HG02981 (cell line): ENCODE data around the gene FNDC3B.

ENCODE experiments used
- ATAC-seq: cut with Tn5 transposase; IDR thresholded peaks from one replicate; pipeline ENCODE4 v1.9.1; 2021; ENCODE audit warnings: mild to moderate bottlenecking, moderate library complexity; ENCODE audit not compliant: unreplicated experiment

Gene FNDC3B

GRCh38 chr3:172071780-172072330 lies 32.5 kb downstream of the FNDC3B start:
- no peak for ATAC-seq

DNA sequence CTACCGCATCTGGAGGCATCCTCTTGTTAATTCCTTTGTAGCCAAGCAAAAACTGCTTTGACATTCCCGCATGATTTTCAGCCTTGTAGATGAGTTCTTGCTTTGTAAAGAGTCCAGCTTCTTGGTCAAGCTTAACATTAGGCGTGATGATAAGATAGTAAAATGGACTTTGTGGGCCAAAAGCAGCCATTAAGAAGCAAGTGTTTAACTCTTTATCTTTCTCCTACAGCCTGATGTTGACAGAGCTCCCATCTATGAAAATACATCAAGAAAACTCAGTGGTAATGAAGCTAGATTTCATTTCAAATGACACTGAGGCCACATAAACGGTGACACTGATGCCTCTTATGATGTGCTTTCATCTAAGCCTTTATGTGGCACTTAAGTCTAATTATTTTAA lies 33.2 kb downstream of the FNDC3B start:
- ATAC-seq: no peak

DNA sequence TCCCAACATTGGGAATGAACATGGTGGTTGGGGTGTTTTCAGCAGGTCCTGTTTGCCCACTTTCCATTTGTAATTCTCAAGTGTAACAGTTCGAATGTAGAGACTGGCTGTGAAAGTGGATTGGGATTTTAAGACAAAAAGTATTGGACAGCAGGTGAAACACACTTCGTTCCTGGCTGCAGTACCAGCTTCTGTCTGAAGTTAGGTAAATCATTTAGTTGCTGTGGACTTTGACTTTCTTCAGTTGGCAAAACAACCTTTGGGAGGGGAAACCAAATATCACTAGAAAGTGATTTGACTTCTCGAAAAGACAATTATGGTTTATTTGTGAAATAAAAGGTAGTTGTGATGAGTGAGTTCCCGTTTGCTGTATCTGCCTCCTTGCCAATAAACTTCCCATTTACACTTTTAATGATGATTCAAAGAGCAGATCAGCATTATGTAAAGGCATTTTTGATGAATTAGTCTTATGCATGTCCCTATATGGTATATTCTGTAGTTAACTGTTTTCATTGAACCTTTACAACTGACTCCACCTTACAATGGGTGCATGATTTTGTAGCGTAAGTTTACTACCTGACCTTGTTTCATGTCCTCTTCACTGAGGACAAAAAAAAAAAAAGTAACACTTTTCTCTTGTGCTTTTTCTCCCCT lies 34.0 kb downstream of the FNDC3B start:
- ATAC-seq: no peak

DNA sequence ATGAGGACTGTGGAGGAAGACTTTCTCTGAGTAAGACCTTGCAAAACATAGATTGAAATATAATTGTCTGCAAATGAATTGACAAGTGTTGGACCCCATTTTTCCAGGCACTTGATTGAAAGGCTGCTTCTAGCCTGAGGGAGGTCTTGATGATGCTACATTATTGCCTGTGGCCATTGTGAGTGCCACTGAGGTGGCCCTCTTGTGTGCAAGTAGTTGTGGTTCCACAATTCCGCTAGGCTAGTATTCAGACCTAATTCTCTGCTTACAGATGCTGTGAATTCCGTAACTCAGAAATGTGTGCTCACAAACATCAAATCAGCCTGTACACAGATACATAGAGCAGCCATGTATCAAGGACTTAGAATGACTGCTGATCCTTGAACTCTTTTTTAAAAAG lies 34.7 kb downstream of the FNDC3B start:
- no peak for ATAC-seq

DNA sequence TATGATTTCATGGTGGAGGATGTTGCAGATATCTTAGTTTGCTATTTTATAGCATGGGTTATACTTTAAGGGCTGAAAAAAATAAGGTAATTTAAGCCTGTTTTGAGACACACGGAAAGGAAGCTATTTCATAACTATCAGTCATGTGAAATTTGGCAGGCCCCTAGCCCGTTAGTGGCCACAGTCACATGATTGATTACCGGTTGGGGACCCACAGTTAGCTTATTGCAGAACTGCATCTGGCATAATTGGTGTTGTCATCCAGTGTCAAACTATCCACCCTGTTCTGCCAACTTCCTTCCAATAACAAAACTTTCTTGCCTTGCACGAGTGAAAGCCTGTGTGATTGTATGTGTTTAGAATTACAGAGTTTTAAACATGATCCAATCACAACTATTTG lies 35.2 kb downstream of the FNDC3B start:
- no peak for ATAC-seq

DNA sequence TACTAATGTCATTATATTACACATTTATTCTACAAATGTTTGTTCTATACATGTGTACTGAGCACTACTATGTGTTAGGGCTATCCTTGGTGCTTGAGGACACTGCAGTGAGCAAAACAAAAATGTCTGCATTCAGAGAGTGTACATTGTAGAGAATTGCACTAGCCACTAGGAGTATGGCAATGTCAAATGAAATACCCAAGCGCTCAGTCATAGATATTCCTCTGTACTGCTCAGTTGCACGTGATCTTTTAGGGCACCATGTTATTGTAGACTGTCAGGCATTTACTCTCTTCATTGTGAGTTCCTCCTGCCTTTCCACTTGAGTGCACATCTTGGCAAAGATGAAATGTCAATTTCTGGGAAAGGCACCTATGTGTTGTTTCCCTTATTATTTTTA lies 36.8 kb downstream of the FNDC3B start:
- no peak for ATAC-seq

DNA sequence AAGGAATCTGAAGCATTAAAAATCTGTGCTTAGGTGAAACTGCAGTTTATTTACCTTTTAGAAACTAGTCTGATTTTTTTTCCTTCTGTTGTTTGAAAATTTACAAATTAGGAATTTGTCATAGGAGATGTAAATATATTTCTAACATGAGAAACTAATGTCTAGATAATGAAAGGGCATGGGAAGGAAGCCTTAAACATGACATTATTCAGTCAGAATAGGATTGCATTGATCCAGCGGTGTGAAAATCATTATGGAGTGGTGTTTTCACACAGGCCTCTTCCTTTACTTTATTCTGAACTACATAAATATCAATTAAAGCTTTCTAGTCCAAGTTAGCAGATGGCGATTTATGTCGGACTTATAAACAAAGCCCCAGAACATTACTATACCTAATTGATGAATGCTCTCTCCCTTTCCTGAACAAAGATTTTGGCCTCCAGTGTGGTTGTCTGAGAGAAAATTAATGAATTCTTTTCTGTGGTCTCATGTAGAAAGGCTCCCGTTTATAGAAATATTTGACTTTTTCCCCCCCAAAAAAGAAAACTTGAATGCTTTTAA lies 37.9 kb downstream of the FNDC3B start:
- no peak for ATAC-seq

GRCh38 chr3:172078244-172078643 lies 38.9 kb downstream of the FNDC3B start:
- no peak for ATAC-seq

GRCh38 chr3:172078721-172079120 lies 39.3 kb downstream of the FNDC3B start:
- no peak for ATAC-seq

DNA sequence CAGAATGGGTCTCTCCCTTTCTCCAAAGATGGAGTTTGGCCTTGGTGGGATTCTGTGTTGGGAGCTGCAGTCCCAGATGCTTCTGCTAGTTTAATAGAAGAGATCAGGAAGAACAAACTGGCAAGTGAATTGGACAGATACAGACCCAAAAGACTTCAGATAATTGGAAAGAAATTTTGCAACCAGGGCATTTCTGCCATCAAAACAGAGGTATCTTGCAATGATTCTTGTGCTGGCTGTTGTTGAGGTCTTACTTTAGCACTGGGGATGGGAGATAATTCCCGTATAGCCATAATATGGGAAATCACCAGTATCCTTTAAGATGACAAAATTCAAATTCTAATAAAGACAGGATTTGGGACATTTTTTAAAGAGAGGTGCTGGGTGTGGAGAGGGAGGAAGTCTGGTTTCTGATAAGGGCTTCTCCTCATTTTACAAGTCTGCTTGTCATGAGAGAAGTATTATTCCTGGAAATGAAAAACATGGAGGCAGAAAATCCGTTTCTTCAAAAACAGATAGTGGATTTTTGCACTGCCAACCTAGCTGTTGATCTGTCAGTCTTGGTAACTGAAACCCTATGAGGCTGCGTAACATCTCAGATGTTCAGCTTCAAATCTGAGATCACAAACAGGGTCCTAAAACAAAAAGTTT lies 40.1 kb downstream of the FNDC3B start:
- ATAC-seq: no peak

- ATAC-seq: no peak
These were observed 41.1 kb downstream of the FNDC3B start for GRCh38 chr3:172080503-172080902.

DNA sequence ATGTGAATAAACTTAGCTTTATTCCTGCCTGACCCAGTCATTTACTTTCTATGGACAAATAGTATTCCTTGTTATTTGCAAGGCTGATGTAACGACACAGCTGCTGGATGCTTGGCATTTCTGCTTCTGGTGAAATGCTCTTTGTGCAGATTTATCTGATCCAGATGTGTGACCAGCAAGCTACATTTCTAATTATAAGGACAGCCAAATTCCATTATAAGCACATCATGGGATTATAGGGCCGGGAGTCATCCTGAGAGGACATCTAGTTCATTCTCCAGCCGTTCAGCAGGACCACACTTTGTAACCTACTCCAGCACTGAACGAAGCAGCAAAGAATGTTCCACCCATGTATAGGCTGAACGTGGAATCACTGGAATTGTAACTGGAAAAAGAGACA lies 42.9 kb downstream of the FNDC3B start:
- no peak for ATAC-seq

DNA sequence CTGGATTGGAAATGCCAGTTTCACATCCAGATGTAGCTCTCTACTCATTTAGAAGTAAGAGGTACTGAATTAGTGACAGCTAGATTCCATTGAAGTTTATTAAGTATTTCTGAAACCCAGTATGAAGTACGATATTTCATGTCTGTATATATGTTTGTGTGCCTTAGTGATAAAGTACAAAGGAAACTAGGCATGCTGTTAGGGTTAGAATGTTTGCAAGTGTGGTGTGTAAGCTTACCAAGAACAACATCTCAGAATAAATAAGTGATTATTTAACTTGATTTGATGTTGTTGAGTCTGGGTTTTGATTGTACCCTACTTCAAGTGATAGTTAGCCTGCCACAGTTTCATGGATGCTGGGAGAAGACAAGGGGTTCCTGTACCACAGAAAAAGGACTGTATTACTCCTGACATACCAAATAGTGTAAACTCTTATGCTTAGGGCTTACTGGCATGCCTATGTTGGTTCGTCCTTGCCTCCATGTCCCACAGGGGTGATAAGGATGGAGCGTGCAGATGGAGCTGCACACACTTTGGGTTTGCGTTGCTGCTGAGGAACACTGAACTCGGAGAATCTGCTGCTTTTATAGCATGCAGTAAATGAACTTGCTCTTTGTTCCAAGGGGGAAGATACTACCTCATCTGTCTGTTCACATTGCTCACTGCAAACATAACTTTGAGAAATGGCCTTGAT lies 43.6 kb downstream of the FNDC3B start:
- no peak for ATAC-seq

- ATAC-seq: no peak
These were observed 44.6 kb downstream of the FNDC3B start for GRCh38 chr3:172083995-172084409.

DNA sequence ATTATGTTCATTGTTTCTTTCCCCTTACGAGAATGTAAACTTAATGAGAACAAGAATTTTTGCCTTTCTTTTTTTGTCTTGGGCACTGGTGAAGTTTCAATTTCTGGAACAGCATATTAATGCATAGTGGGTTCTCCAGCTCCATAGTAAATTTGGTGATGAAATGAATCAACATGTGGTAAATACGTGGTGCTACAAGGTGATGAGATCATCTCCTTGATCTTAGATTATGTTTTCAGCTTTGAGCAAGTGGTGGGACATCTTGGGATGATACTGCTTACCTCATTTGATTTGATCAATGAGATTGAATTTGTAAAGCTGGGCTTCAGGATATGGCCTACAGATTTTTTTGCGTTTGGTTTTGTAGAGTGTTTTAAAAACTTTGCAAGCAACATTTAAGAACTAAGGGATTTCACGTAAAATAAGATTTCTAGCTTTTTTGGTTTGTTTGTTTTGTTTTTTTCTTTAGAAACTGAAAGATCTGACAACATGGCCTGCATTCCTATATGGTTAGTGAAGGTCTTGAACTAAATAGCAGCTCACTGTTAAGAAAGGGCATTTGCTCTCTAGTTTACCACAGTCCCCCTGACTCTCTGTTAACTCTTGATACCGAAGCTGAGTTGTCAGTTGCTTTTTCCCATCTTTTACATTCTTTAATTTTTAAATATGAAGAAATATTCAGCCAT lies 45.6 kb downstream of the FNDC3B start:
- ATAC-seq: no peak

DNA sequence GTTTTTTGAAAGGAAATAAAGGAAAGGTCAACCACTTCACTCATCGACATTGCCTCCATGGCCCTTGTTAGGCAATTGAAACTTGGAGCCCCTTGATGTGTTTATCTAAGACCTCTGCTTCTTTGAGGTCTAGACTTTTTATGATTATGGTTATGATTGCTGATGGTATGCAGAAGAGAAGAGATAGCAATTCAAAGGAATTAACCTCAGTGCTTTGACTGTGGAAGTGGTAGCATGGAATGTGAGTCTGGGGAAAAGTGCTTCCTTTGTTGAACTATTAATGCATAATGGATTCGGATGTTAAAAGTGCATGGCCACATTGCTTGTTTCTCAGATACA lies 46.1 kb downstream of the FNDC3B start:
- no peak for ATAC-seq

DNA sequence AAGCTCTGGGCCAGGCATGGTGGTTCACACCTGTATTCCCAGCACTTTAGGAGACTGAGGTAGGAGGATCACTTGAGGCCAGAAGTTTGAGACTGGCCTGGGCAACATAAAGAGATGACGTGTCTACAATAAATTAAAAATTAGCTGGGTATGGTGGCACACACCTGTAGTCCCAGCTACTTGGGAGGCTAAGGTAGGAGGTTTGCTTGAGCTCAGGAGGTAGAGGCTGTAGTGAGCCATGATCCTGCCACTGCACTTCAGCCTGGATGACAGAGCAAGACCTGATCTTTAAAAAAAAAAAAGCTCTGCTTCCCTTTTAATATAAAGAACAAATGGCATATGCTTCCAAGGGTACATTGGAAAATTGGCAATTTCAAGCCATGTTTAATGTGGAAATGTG lies 46.7 kb downstream of the FNDC3B start:
- no peak for ATAC-seq

DNA sequence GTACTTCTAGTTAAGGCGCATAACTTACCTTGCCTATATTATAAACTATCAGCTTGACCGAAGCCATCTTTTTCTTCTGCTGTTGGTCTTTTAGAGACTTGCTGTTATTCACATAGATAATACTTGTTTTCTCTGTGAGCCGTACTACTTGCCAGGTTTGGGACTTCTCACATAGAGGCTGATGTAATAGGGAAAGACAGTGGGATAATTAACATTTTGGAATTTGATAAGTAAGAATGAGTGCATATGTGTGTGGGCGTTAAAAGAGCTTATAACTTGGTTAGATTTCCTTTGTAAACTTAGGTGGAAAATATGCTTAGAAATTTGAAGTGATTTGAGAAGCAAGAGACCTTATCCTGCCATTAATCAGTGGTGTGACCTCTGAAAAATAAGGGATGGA lies 47.8 kb downstream of the FNDC3B start:
- ATAC-seq: no peak

DNA sequence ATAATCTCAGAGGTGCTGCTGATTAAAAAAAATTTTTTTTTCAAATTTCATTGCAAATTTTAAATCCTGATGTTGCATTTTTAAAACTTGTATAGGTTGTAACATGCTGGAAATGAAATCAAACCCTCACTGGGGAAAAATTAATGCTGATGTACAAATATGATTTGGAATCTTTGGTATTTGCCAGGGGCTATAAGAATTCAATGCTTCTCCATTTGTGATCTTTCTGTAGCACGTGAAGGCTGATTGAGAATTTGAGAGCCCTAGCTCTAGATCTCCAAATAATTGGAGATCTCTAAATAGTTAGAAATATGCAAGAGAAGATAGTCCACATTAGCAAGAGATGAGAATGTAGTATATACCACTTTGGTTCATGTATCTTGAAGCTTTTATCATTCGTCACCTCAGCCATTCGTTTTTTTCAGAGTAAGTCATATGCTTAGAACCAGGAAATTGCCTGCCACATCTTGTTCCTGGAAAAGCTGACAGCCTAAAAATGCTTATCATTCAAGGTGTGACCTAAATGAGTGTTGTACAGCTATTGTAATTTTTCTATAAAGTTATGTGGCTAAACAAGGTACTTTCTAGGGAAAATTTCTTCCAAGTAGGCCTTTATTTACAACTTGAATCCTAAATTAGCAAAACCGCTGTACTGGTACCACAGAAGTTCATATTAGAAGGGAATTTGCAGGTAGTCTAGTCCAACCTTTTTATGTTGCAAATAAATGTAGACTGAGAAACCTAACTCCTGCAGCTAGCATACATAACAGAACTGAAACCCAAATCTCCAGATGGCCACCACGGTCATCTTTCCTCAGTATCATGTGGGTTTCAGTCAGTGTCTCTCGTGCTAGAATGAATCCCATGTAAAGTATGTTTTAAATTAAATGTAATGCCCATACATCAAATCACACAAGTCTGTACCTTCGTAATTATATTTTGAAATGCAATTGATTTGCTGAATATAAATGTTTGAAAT lies 48.5 kb downstream of the FNDC3B start:
- peak; percentile 95 for ATAC-seq

DNA sequence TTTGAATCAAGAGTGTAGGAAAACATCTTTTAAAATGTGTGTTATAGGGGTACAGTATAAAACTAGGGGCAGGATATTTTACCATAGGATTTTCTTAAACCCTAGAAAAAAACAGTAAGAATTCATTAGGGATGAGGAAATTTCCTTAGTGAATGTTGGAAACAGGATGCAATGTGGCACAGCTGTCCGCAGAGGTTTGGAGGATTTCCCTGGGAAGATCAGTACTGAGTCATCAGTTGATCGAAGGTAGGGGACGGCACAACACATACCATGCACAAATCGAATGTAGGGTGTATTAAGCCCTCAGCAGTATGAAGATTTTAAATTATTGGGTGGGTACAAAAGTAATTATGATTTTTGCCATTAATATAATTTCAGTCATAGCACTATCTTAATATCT lies 49.9 kb downstream of the FNDC3B start:
- ATAC-seq: no peak
